ENCODE data around the gene CHST14. TPM values are rescaled to one million over a fixed set of nuclear protein-coding genes. Genes with fewer than 3 reads are reported as not detected.
A peak's percentile ranks its signal among the peaks of the same experiment; 100 is the strongest.

The CHST14 gene
- total RNA-seq, 1 donor from 2014 or later: 25.7 TPM

- Histone ChIP-seq H3K9ac (ENCODE audit: low read length) (no peak overlapping the region), H3K4me2 (ENCODE audit: low read length) (peak overlapping the region; percentile 87), H3K36me3 (ENCODE audit: insufficient read depth, low read length) (no peaks in the 10 kb centered on the region), H2AFZ (ENCODE audit: low read depth, low read length) (no peak overlapping the region), H3K4me3 (ENCODE audit: insufficient read depth, low read depth, low read length) (no peak overlapping the region), H4K20me1 (ENCODE audit: insufficient read depth, low read length) (peaks cover 53% of the 10 kb centered on the region), H3K9me3 (ENCODE audit: insufficient read depth, low read depth, low read length) (no peaks in the 10 kb centered on the region), H3K27ac (ENCODE audit: low read depth, low read length) (no peak overlapping the region), H3K4me1 (ENCODE audit: insufficient read depth, low read length) (peaks cover 25% of the 10 kb centered on the region), H3K79me2 (ENCODE audit: insufficient read depth, low read length) (peaks cover 54% of the 10 kb centered on the region), H3K27me3 (ENCODE audit: insufficient read depth, low read length) (peaks cover 13% of the 10 kb centered on the region)
- no peak for TF ChIP-seq CTCF (IDR thresholded peaks at IDR 0.05; ENCODE audit: insufficient read depth, low read depth, low read length)
- TF ChIP-seq EZH2 (IDR thresholded peaks at IDR 0.05; ENCODE audit: insufficient read depth, low read length): no peak
- Mint-ChIP-seq H3K36me3 (ENCODE audit: low read depth, unreplicated experiment) (peaks cover 5% of the 10 kb centered on the region), H3K27me3 (ENCODE audit: low read depth, unreplicated experiment) (no peaks in the 10 kb centered on the region), H3K4me1 (ENCODE audit: low read depth, unreplicated experiment) (peaks cover 37% of the 10 kb centered on the region), H3K4me3 (ENCODE audit: unreplicated experiment) (peak overlapping the region; percentile 93), H3K27ac (ENCODE audit: unreplicated experiment) (no peak overlapping the region), H3K9me3 (ENCODE audit: unreplicated experiment) (no peaks in the 10 kb centered on the region)
- no peak for FAIRE-seq
- no peak for DNase-seq (ENCODE audit: low read depth)
Measured at GRCh38 chr15:40443255-40443654, 27.5 kb upstream of the CHST14 start.

GRCh38 chr15:40443846-40444245, 26.9 kb upstream of the CHST14 start:
- Histone ChIP-seq H3K4me2 (ENCODE audit: low read length) (no peak overlapping the region), H2AFZ (ENCODE audit: low read depth, low read length) (no peak overlapping the region), H3K36me3 (ENCODE audit: insufficient read depth, low read length) (no peaks in the 10 kb centered on the region), H3K79me2 (ENCODE audit: insufficient read depth, low read length) (peaks cover 57% of the 10 kb centered on the region), H3K27me3 (ENCODE audit: insufficient read depth, low read length) (peaks cover 8% of the 10 kb centered on the region), H4K20me1 (ENCODE audit: insufficient read depth, low read length) (peaks cover 59% of the 10 kb centered on the region), H3K27ac (ENCODE audit: low read depth, low read length) (no peak overlapping the region), H3K4me3 (ENCODE audit: insufficient read depth, low read depth, low read length) (no peak overlapping the region), H3K9me3 (ENCODE audit: insufficient read depth, low read depth, low read length) (no peaks in the 10 kb centered on the region), H3K9ac (ENCODE audit: low read length) (no peak overlapping the region), H3K4me1 (ENCODE audit: insufficient read depth, low read length) (peaks cover 25% of the 10 kb centered on the region)
- TF ChIP-seq CTCF (IDR thresholded peaks at IDR 0.05; ENCODE audit: insufficient read depth, low read depth, low read length): no peak
- no peak for TF ChIP-seq EZH2 (IDR thresholded peaks at IDR 0.05; ENCODE audit: insufficient read depth, low read length)
- Mint-ChIP-seq H3K4me3 (ENCODE audit: unreplicated experiment) (peak overlapping the region; percentile 93), H3K27me3 (ENCODE audit: low read depth, unreplicated experiment) (no peaks in the 10 kb centered on the region), H3K9me3 (ENCODE audit: unreplicated experiment) (no peaks in the 10 kb centered on the region), H3K27ac (ENCODE audit: unreplicated experiment) (peak overlapping the region; percentile 5), H3K36me3 (ENCODE audit: low read depth, unreplicated experiment) (peaks cover 2% of the 10 kb centered on the region), H3K4me1 (ENCODE audit: low read depth, unreplicated experiment) (peaks cover 31% of the 10 kb centered on the region)
- DNase-seq (ENCODE audit: low read depth): peak; percentile 82
- no peak for FAIRE-seq

- peak overlapping the region; percentile 10 for H3K4me3 Mint-ChIP-seq (ENCODE audit: unreplicated experiment)
- peaks cover 35% of the 10 kb centered on the region for H3K4me1 Mint-ChIP-seq (ENCODE audit: low read depth, unreplicated experiment)
- H3K27me3 Mint-ChIP-seq (ENCODE audit: low read depth, unreplicated experiment): no peaks in the 10 kb centered on the region
- H3K4me2 ChIP-seq (ENCODE audit: low read length): no peak overlapping the region
- H3K9ac ChIP-seq (ENCODE audit: low read length): no peak overlapping the region
- no peak overlapping the region for H3K27ac ChIP-seq (ENCODE audit: low read depth, low read length)
- H3K36me3 ChIP-seq (ENCODE audit: insufficient read depth, low read length): no peaks in the 10 kb centered on the region
- FAIRE-seq (no peak), DNase-seq (ENCODE audit: low read depth) (no peak)
- peaks cover 2% of the 10 kb centered on the region for H3K36me3 Mint-ChIP-seq (ENCODE audit: low read depth, unreplicated experiment)
- no peaks in the 10 kb centered on the region for H3K9me3 ChIP-seq (ENCODE audit: insufficient read depth, low read depth, low read length)
- H3K79me2 ChIP-seq (ENCODE audit: insufficient read depth, low read length): peaks cover 63% of the 10 kb centered on the region
- H3K27me3 ChIP-seq (ENCODE audit: insufficient read depth, low read length): no peaks in the 10 kb centered on the region
- H3K4me1 ChIP-seq (ENCODE audit: insufficient read depth, low read length): peaks cover 28% of the 10 kb centered on the region
- no peak overlapping the region for H2AFZ ChIP-seq (ENCODE audit: low read depth, low read length)
- no peak overlapping the region for H3K4me3 ChIP-seq (ENCODE audit: insufficient read depth, low read depth, low read length)
- TF ChIP-seq EZH2 (IDR thresholded peaks at IDR 0.05; ENCODE audit: insufficient read depth, low read length): no peak
- no peak for TF ChIP-seq CTCF (IDR thresholded peaks at IDR 0.05; ENCODE audit: insufficient read depth, low read depth, low read length)
- peaks cover 67% of the 10 kb centered on the region for H4K20me1 ChIP-seq (ENCODE audit: insufficient read depth, low read length)
- no peaks in the 10 kb centered on the region for H3K9me3 Mint-ChIP-seq (ENCODE audit: unreplicated experiment)
- peak overlapping the region; percentile 43 for H3K27ac Mint-ChIP-seq (ENCODE audit: unreplicated experiment)
Measured at GRCh38 chr15:40444736-40445135, 26.0 kb upstream of the CHST14 start.
